K562 (cell line): ENCODE measurements around the gene PYGO2.
A peak's percentile ranks its signal among the peaks of the same experiment; 100 is the strongest.

Source experiments
- CTCF ChIP-seq, 3 experiments: IDR thresholded peaks in 2 of 3; conservative IDR thresholded peaks in 1 of 3; 2 replicates each; pipeline ENCODE4 v1.5.1; 2011 to 2012; ENCODE audit warnings: low read length in 3 of 3, mild to moderate bottlenecking in 3 of 3, control low read depth in 2 of 3, improper control_type of control experiment in 1 of 3, inconsistent platforms in 1 of 3, low read depth in 1 of 3, mixed read lengths in 1 of 3, moderate library complexity in 1 of 3; ENCODE audit not compliant: insufficient read depth in 2 of 3
- ELK1 ChIP-seq: sonication (generic); formaldehyde crosslinking; IDR thresholded peaks from 2 replicates; pipeline ENCODE4 v1.8.1; 2022; ENCODE audit warnings: missing genetic modification reagents
- GATAD2A ChIP-seq: fragments of 450-650 bp; IDR thresholded peaks from 2 replicates; pipeline ENCODE4 v1.6.1; 2017
- KLF6 ChIP-seq: fragments of 250-450 bp; sonication (Bioruptor Pico); IDR thresholded peaks from 2 replicates; pipeline ENCODE4 v1.4.0; 2020; ENCODE audit warnings: mild to moderate bottlenecking, moderate library complexity, borderline replicate concordance
- RBM15 ChIP-seq: fragments of 200-400 bp; formaldehyde crosslinking; IDR thresholded peaks from 2 replicates; pipeline ENCODE4 v1.6.1; 2018; ENCODE audit warnings: mild to moderate bottlenecking, low read length, moderate library complexity; ENCODE audit not compliant: insufficient read depth
- RCOR1 ChIP-seq, 2 experiments: IDR thresholded peaks; 2 replicates each; pipeline ENCODE4 v1.6.1; 2012; ENCODE audit warnings: low read depth in 2 of 2, low read length in 2 of 2, borderline replicate concordance in 1 of 2, improper control_type of control experiment in 1 of 2
- ZNF239 ChIP-seq: fragments of 250-450 bp; sonication (Bioruptor Pico); IDR thresholded peaks from 2 replicates; pipeline ENCODE4 v1.4.0; 2020; ENCODE audit warnings: mild to moderate bottlenecking

- TF ChIP-seq GATAD2A (no peak), CTCF (IDR thresholded peaks at IDR 0.05 in 2 of 3, conservative IDR thresholded peaks at IDR 0.05 in 1 of 3; ENCODE audit: insufficient read depth in 2 of 3, low read depth in 1 of 3, low read length in 3 of 3) (peak in 1 of 3 experiments; percentile 15; a peak in 1 of 6 replicates), KLF6 (CRISPR knock-in tag) (no peak), RBM15 (no peak), RCOR1 (IDR thresholded peaks at IDR 0.05; ENCODE audit: borderline replicate concordance in 1 of 2, low read depth in 2 of 2, low read length in 2 of 2) (peak in 1 of 2 experiments; percentile 76; a peak in 1 of 4 replicates), ZNF239 (CRISPR knock-in tag) (no peak), ELK1 (no peak)
These were observed 11.9 kb upstream of the PYGO2 start for GRCh38 chr1:154973344-154974101.
